Choroid plexus epithelial cell (primary cell): ENCODE measurements around the gene GFRA4.

Experiments used
- DNase-seq: peaks from one replicate; pipeline ENCODE4 v3.0.0-alpha.2; 2010; ENCODE audit warnings: low read depth
- H3K4me3 ChIP-seq: 2 replicates; pipeline ENCODE4 v1.5.1; 2011; ENCODE audit warnings: low read depth, mild to moderate bottlenecking, control low read depth, low read length, moderate library complexity
- CTCF ChIP-seq: conservative IDR thresholded peaks from 2 replicates; pipeline ENCODE4 v1.5.1; 2011; ENCODE audit warnings: low read depth, mild to moderate bottlenecking, control low read depth, inconsistent platforms, low read length, moderate library complexity

Gene GFRA4

GRCh38 chr20:3663031-3663701, at the start of gene GFRA4:
Gene GFRA4, minus strand, starts transcription at chr20:3663399. Its CDS starts 0 bp downstream, at chr20:3663399.
- H3K4me3 ChIP-seq = no peak within 1 kb of the TSS
- no peak for TF ChIP-seq CTCF
- DNase-seq = no peak

- no peak for DNase-seq
- TF ChIP-seq CTCF = no peak
- no peak within 1 kb of the TSS for H3K4me3 ChIP-seq
Measured at GRCh38 chr20:3712279-3712873, 49.2 kb upstream of the GFRA4 start, which contains the start of gene SIGLEC1. Gene SIGLEC1, minus strand, starts transcription at chr20:3712600. Its CDS starts 5,472 bp downstream, at chr20:3707128.

- no peak overlapping the region for H3K4me3 ChIP-seq
- DNase-seq = no peak
- TF ChIP-seq CTCF = no peak
Measured at GRCh38 chr20:3711484-3711941, 48.3 kb upstream of the GFRA4 start.

- H3K4me3 ChIP-seq = no peak overlapping the region
- peak; percentile 90 for TF ChIP-seq CTCF
- peak; percentile 53 for DNase-seq
Measured at GRCh38 chr20:3710703-3711483, 47.7 kb upstream of the GFRA4 start.

GRCh38 chr20:3710011-3710466, 46.8 kb upstream of the GFRA4 start:
- no peak for DNase-seq
- no peak for TF ChIP-seq CTCF
- no peak overlapping the region for H3K4me3 ChIP-seq

- TF ChIP-seq CTCF = no peak
- no peak for DNase-seq
Measured at GRCh38 chr20:3707508-3707899, 44.3 kb upstream of the GFRA4 start.

More at GRCh38 chr20:3707508-3707899, 44.3 kb upstream of the GFRA4 start:
- H3K4me3 ChIP-seq = no peak overlapping the region
